Erythroblast (primary cell): ENCODE measurements around the gene ZMYND8.

ENCODE experiments used
- GATA1 ChIP-seq: IDR thresholded peaks from 2 replicates; pipeline ENCODE4 v1.6.1; 2011; ENCODE audit warnings: low read depth, mild to moderate bottlenecking, control low read depth, low read length, moderate library complexity
- POLR2A ChIP-seq: IDR thresholded peaks from 2 replicates; pipeline ENCODE4 v1.6.1; 2011; ENCODE audit warnings: mild to moderate bottlenecking, low read length

DNA sequence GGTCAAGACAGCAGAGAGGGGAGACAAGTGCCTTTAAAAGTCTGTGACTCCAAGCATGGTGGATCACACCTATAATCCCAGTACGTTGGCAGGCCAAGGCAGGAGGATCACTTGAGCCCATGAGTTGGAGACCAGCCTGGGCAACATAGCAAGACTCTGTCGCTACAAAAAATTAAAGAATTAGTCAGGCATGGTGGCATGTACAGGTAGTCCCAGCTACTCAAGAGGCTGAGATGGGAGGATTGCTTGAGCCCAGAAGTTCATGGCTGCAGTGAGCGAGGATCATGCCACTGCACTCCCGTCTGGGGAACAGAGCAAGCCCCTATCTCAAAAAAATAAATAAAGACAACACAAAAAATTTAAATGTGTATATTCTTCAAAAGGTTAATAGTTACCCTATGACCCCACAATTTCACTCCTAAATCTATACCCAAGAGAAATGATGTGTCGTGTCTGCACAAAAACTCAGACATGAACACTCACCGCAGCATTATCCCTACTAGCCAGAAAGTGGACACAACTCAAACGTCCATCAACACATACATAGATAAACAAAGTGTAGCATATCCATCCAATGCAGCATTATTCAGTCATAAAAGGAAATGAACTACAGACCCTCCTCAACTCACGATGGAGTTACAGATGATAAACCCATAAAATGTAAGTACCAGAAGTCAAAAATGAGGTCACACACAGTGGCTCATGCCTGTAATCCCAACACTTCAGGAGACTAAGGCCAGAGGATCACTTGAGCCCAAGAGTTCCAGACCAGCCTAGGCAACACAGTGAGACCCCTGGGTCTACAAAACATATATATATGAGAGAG, 23.9 kb downstream of the ZMYND8 start:
- TF ChIP-seq POLR2A (no peak), GATA1 (no peak)
